Endothelial cell of umbilical vein (primary cell): ENCODE measurements around the gene GSG1L. TPM values are rescaled to one million over a fixed set of nuclear protein-coding genes. Genes with fewer than 3 reads are reported as not detected.

ENCODE experiments used
- BruUV-seq: library from RNA; stranded (reverse); fragments of 400-500 nt; replicated peaks from 2 replicates; lab custom pipeline; 2021; lab: Mats Ljungman, UMichigan
- CTCF ChIA-PET: fragments of 300-600, 350-600 bp; sonication (Branson Sonifier 250); formaldehyde crosslinking; loops from one replicate; lab custom pipeline; 2021; ENCODE audit warnings: antibody characterized with exemption, inconsistent platforms; lab: Charles Lee
- POLR2A ChIA-PET: fragments of 300-600, 350-600 bp; sonication (Branson Sonifier 250); formaldehyde crosslinking; loops from one replicate; lab custom pipeline; 2021; ENCODE audit warnings: antibody characterized with exemption, inconsistent platforms; lab: Charles Lee
- DNase-seq: peaks from one replicate; pipeline ENCODE4 v3.0.0-alpha.2; 2011; ENCODE audit warnings: low read depth, low spot score
- FAIRE-seq: peaks from 2 replicates; lab custom pipeline; 2011; peaks lifted over from hg19 to GRCh38; lab: Jason Lieb, UNC
- H2AFZ ChIP-seq: 2 replicates; pipeline ENCODE4 v1.6.0; 2012; ENCODE audit warnings: low read depth, low read length, control low read depth, inconsistent platforms
- H3K27ac ChIP-seq: 2 replicates; pipeline ENCODE4 v1.5.1; 2011; ENCODE audit warnings: low read depth, mild to moderate bottlenecking, control low read depth, low read length, moderate library complexity; ENCODE audit not compliant: insufficient read depth
- H3K27me3 ChIP-seq, 2 experiments: 2 replicates each; pipeline versions ENCODE4 v1.6.0 to v1.6.1; 2011; ENCODE audit warnings: low read length in 2 of 2, mixed read lengths in 1 of 2; ENCODE audit not compliant: control insufficient read depth in 2 of 2, insufficient read depth in 2 of 2
- H3K36me3 ChIP-seq, 2 experiments: 2 replicates in 1 of 2; 3 replicates in 1 of 2; pipeline ENCODE4 v1.5.1; 2011; ENCODE audit warnings: low read length in 2 of 2, mild to moderate bottlenecking in 1 of 2, moderate library complexity in 1 of 2; ENCODE audit not compliant: control insufficient read depth in 2 of 2, insufficient read depth in 2 of 2; ENCODE audit errors: extremely low read depth in 1 of 2
- H3K4me1 ChIP-seq: 3 replicates; pipeline ENCODE4 v1.5.1; 2011; ENCODE audit warnings: mild to moderate bottlenecking, low read length; ENCODE audit not compliant: control insufficient read depth, insufficient read depth; ENCODE audit errors: extremely low read depth
- H3K4me2 ChIP-seq: 2 replicates; pipeline ENCODE4 v1.6.1; 2011; ENCODE audit warnings: low read length, control low read depth, mixed read lengths; ENCODE audit not compliant: insufficient read depth
- H3K4me3 ChIP-seq, 3 experiments: fragments of 200-600 bp in 1 of 3; sonication (generic), shearing (Covaris generic) in 1 of 3; replicated peaks in 1 of 3; 2 replicates each; pipeline ENCODE4 v1.5.1; 2011 to 2016; ENCODE audit warnings: control low read depth in 3 of 3, low read length in 3 of 3, mild to moderate bottlenecking in 2 of 3, inconsistent platforms in 1 of 3, low read depth in 1 of 3, moderate library complexity in 1 of 3; ENCODE audit not compliant: insufficient read depth in 1 of 3
- H3K79me2 ChIP-seq: 2 replicates; pipeline ENCODE4 v1.6.0; 2012; ENCODE audit warnings: low read length, inconsistent platforms; ENCODE audit not compliant: control insufficient read depth, insufficient read depth
- H3K9ac ChIP-seq: replicated peaks from 2 replicates; pipeline ENCODE3; 2011; ENCODE audit warnings: low read length, control low read depth; ENCODE audit not compliant: insufficient read depth; ENCODE audit errors: extremely low read depth
- H3K9me1 ChIP-seq: replicated peaks from 3 replicates; pipeline ENCODE4 v1.6.0; 2011; ENCODE audit warnings: mild to moderate bottlenecking, low read length; ENCODE audit not compliant: control insufficient read depth, insufficient read depth; ENCODE audit errors: extremely low read depth
- H3K9me3 ChIP-seq: replicated peaks from 2 replicates; pipeline ENCODE4 v1.5.1; 2012; ENCODE audit warnings: low read length, inconsistent platforms; ENCODE audit not compliant: control insufficient read depth, insufficient read depth
- H4K20me1 ChIP-seq: replicated peaks from 2 replicates; pipeline ENCODE3; 2011; ENCODE audit warnings: mild to moderate bottlenecking, low read length; ENCODE audit not compliant: control insufficient read depth, insufficient read depth; ENCODE audit errors: extremely low read depth
- CTCF ChIP-seq, 2 donors: IDR thresholded peaks; 1 replicate in 1 of 2; 2 replicates in 1 of 2; pipeline ENCODE4 v1.5.1; 2011; ENCODE audit warnings: low read length in 2 of 2, mild to moderate bottlenecking in 2 of 2, moderate library complexity in 2 of 2, control low read depth in 1 of 2, inconsistent platforms in 1 of 2, low read depth in 1 of 2; ENCODE audit not compliant: insufficient read depth in 1 of 2; ENCODE audit errors: extremely low read depth in 1 of 2
- EZH2 ChIP-seq: IDR thresholded peaks from 2 replicates; pipeline ENCODE4 v1.6.1; 2012; ENCODE audit warnings: borderline replicate concordance, low read depth, mild to moderate bottlenecking, moderate library complexity, low read length, inconsistent platforms; ENCODE audit not compliant: severe bottlenecking
- FOS ChIP-seq: IDR thresholded peaks from 2 replicates; pipeline ENCODE4 v1.6.1; 2011; ENCODE audit warnings: mild to moderate bottlenecking, low read length, moderate library complexity, borderline replicate concordance; ENCODE audit not compliant: insufficient read depth
- GATA2 ChIP-seq: IDR thresholded peaks from 2 replicates; pipeline ENCODE4 v1.7.0; 2011; ENCODE audit warnings: low read depth, mild to moderate bottlenecking, moderate library complexity, mixed read lengths, low read length; ENCODE audit not compliant: insufficient read length, insufficient read depth
- JUN ChIP-seq: IDR thresholded peaks from 2 replicates; pipeline ENCODE4 v1.6.1; 2011; ENCODE audit warnings: borderline replicate concordance, low read depth; ENCODE audit not compliant: insufficient read length, insufficient read depth
- MAX ChIP-seq: IDR thresholded peaks from 2 replicates; pipeline ENCODE4 v1.6.1; 2011; ENCODE audit not compliant: insufficient read depth, insufficient read length
- MYC ChIP-seq: IDR thresholded peaks from one replicate; pipeline ENCODE4 v1.6.1; 2011; ENCODE audit warnings: mild to moderate bottlenecking, low read depth, low read length
- POLR2A ChIP-seq: IDR thresholded peaks from 2 replicates; pipeline ENCODE4 v1.6.1; 2012; ENCODE audit warnings: low read depth, mild to moderate bottlenecking, control low read depth, low read length
- POLR2AphosphoS5 ChIP-seq: IDR thresholded peaks from 2 replicates; pipeline ENCODE4 v1.6.1; 2012; ENCODE audit warnings: low read depth, mild to moderate bottlenecking, control low read depth, low read length, moderate library complexity; ENCODE audit not compliant: insufficient read depth
- dilution Hi-C: fragments of 300-500 bp; cut with MboI; formaldehyde crosslinking; loops from one replicate; pipeline ENCODE4 v1.15.0; 2019; ENCODE audit warnings: low sequenced_read_pairs; ENCODE audit not compliant: extremely low pct_ligation_motif_present
- intact Hi-C: fragments of 100-400 bp; cut with micrococcal nuclease; formaldehyde crosslinking; loops from one replicate; pipeline ENCODE4 v1.10.0; 2022
- polyA plus RNA-seq, 4 experiments: library from polyadenylated mRNA; depleted of rRNA in 3 of 4; stranded (reverse) in 3 of 4; unstranded in 1 of 4; fragments of >200 nt; gene quantifications; 2 replicates each; pipeline versions ENCODE4 v1.2.1 to v1.2.3, GENCODE V29; 2011 to 2012; ENCODE audit warnings: missing spikeins in 1 of 4
- total RNA-seq: library from RNA; stranded (reverse); gene quantifications from 2 replicates; pipeline ENCODE4 v1.2.3, GENCODE V29; 2021

Gene GSG1L
- total and polyA plus RNA-seq, 2 donors (not counting 3 experiments of a cell fraction or from before 2014, with no cell fraction given) = 0.06 TPM; not detected in 1

GRCh38 chr16:27754788-27755690 is 308.5 kb downstream of the GSG1L start:
- no peak overlapping the region for H3K27ac ChIP-seq
- dilution Hi-C loops (no loop called here), intact Hi-C loops (loop anchor here (5.0 kb wide), 1 partner anchor 53 kb away; no protein-coding TSS in a partner anchor)
- H3K9ac ChIP-seq = no peak overlapping the region
- H3K9me1 ChIP-seq = no peaks in the 10 kb centered on the region
- FAIRE-seq (no peak), DNase-seq (no peak)
- H3K9me3 ChIP-seq = no peaks in the 10 kb centered on the region
- H3K4me1 ChIP-seq = peaks cover 10% of the 10 kb centered on the region
- ChIA-PET POLR2A (no interaction called here), CTCF (interaction anchor here (1.1 kb wide), 1 partner anchor 9 kb away, joined by 3 read pairs; no protein-coding TSS in a partner anchor)
- no peak overlapping the region for H2AFZ ChIP-seq
- TF ChIP-seq JUN = no peak
- no peak for TF ChIP-seq FOS
- TF ChIP-seq POLR2AphosphoS5 = no peak
- no peak for TF ChIP-seq EZH2
- no peak for TF ChIP-seq MAX
- TF ChIP-seq POLR2A = no peak
- no peak for TF ChIP-seq MYC
- no peak for TF ChIP-seq CTCF (IDR thresholded peaks at IDR 0.05; ENCODE audit: extremely low read depth in 1 of 2, insufficient read depth in 1 of 2, low read depth in 1 of 2, low read length in 2 of 2)
- no peak for TF ChIP-seq GATA2
- H3K36me3 ChIP-seq = peaks cover 0 to 2% of the 10 kb centered on the region in 2 experiments
- no peaks in the 10 kb centered on the region for H3K79me2 ChIP-seq
- H3K4me2 ChIP-seq = no peak overlapping the region
- no peaks in the 10 kb centered on the region for H4K20me1 ChIP-seq
- no TSS peak for BruUV-seq
- H3K27me3 ChIP-seq = no peaks in the 10 kb centered on the region
- H3K4me3 ChIP-seq = no peak overlapping the region
